ENCODE measurements around the gene CCL16. TPM values are rescaled to one million over a fixed set of nuclear protein-coding genes. Genes with fewer than 3 reads are reported as not detected.
A peak's percentile ranks its signal among the peaks of the same experiment; 100 is the strongest.

Gene CCL16
- polyA plus RNA-seq, 1 donor, result 0.19 TPM

- H3K27me3 ChIP-seq (ENCODE audit: control insufficient read depth, insufficient read depth, low read length), result no peaks in the 10 kb centered on the region
- peak overlapping the region; percentile 75 for H3K27ac ChIP-seq (ENCODE audit: low read length)
- peaks cover 51% of the 10 kb centered on the region for H3K4me1 ChIP-seq (ENCODE audit: control insufficient read depth, insufficient read depth, low read length)
- H3K36me3 ChIP-seq (ENCODE audit: control insufficient read depth, insufficient read depth, low read length), result no peaks in the 10 kb centered on the region
- no peak overlapping the region for H3K4me3 ChIP-seq (ENCODE audit: low read length)
- WGBS (ENCODE audit: insufficient coverage, low lambda C conversion rate), result no CpG with 5 or more reads among the region's 1 CpG
- no peaks in the 10 kb centered on the region for H3K9me3 ChIP-seq (ENCODE audit: control insufficient read depth, low read depth, low read length)
- DNase-seq, result no peak
Measured at GRCh38 chr17:35972066-35972465, 9.2 kb downstream of the CCL16 start.

- peak; percentile 84 to 90 for DNase-seq
- Histone ChIP-seq H3K4me3 (ENCODE audit: low read length) (no peak overlapping the region), H3K27me3 (ENCODE audit: control insufficient read depth, insufficient read depth, low read length) (no peaks in the 10 kb centered on the region)
Measured at GRCh38 chr17:35969558-35970380, 11.5 kb downstream of the CCL16 start.

GRCh38 chr17:35968520-35969054 is 12.7 kb downstream of the CCL16 start:
- Histone ChIP-seq H3K36me3 (ENCODE audit: control insufficient read depth, insufficient read depth, low read length) (no peaks in the 10 kb centered on the region), H3K27me3 (ENCODE audit: control insufficient read depth, insufficient read depth, low read length) (no peaks in the 10 kb centered on the region), H3K4me1 (ENCODE audit: control insufficient read depth, insufficient read depth, low read length) (peaks cover 35% of the 10 kb centered on the region), H3K9me3 (ENCODE audit: control insufficient read depth, low read depth, low read length) (no peaks in the 10 kb centered on the region), H3K4me3 (ENCODE audit: low read length) (no peak overlapping the region), H3K27ac (ENCODE audit: low read length) (no peak overlapping the region)
- WGBS (ENCODE audit: insufficient coverage, low lambda C conversion rate), result no CpG with 5 or more reads among the region's 10 CpGs
- no peak for DNase-seq

More at GRCh38 chr17:35969558-35970380, 11.5 kb downstream of the CCL16 start:
- Histone ChIP-seq H3K27ac (ENCODE audit: low read length) (peak overlapping the region; percentile 93), H3K4me1 (ENCODE audit: control insufficient read depth, insufficient read depth, low read length) (peaks cover 46% of the 10 kb centered on the region), H3K9me3 (ENCODE audit: control insufficient read depth, low read depth, low read length) (no peaks in the 10 kb centered on the region), H3K36me3 (ENCODE audit: control insufficient read depth, insufficient read depth, low read length) (no peaks in the 10 kb centered on the region)
- no CpG with 5 or more reads among the region's 8 CpGs for WGBS (ENCODE audit: insufficient coverage, low lambda C conversion rate)

- Histone ChIP-seq H3K36me3 (ENCODE audit: control insufficient read depth, insufficient read depth, low read length) (no peaks in the 10 kb centered on the region), H3K27me3 (ENCODE audit: control insufficient read depth, insufficient read depth, low read length) (no peaks in the 10 kb centered on the region), H3K9me3 (ENCODE audit: control insufficient read depth, low read depth, low read length) (no peaks in the 10 kb centered on the region), H3K4me1 (ENCODE audit: control insufficient read depth, insufficient read depth, low read length) (peaks cover 4% of the 10 kb centered on the region), H3K4me3 (ENCODE audit: low read length) (no peak overlapping the region), H3K27ac (ENCODE audit: low read length) (no peak overlapping the region)
- WGBS (ENCODE audit: insufficient coverage, low lambda C conversion rate), result no CpG with 5 or more reads among the region's 7 CpGs
- no peak for DNase-seq
Measured at GRCh38 chr17:35965272-35965671, 16.0 kb downstream of the CCL16 start.

- H3K27ac ChIP-seq (ENCODE audit: low read length), result no peak overlapping the region
- H3K4me1 ChIP-seq (ENCODE audit: control insufficient read depth, insufficient read depth, low read length), result no peaks in the 10 kb centered on the region
- no peaks in the 10 kb centered on the region for H3K36me3 ChIP-seq (ENCODE audit: control insufficient read depth, insufficient read depth, low read length)
- 100% methylated on average over 1 of the region's 6 CpGs for WGBS (ENCODE audit: insufficient coverage, low lambda C conversion rate)
- H3K27me3 ChIP-seq (ENCODE audit: control insufficient read depth, insufficient read depth, low read length), result no peaks in the 10 kb centered on the region
- no peak for DNase-seq
- H3K9me3 ChIP-seq (ENCODE audit: control insufficient read depth, low read depth, low read length), result no peaks in the 10 kb centered on the region
- no peak overlapping the region for H3K4me3 ChIP-seq (ENCODE audit: low read length)
Measured at GRCh38 chr17:35963663-35964062, 17.6 kb downstream of the CCL16 start.

- H3K4me3 ChIP-seq (ENCODE audit: low read length), result no peak overlapping the region
- H3K9me3 ChIP-seq (ENCODE audit: control insufficient read depth, low read depth, low read length), result no peaks in the 10 kb centered on the region
- no peaks in the 10 kb centered on the region for H3K36me3 ChIP-seq (ENCODE audit: control insufficient read depth, insufficient read depth, low read length)
- no peaks in the 10 kb centered on the region for H3K4me1 ChIP-seq (ENCODE audit: control insufficient read depth, insufficient read depth, low read length)
- no peak overlapping the region for H3K27ac ChIP-seq (ENCODE audit: low read length)
- no peaks in the 10 kb centered on the region for H3K27me3 ChIP-seq (ENCODE audit: control insufficient read depth, insufficient read depth, low read length)
- DNase-seq, result no peak
- no CpG with 5 or more reads among the region's 7 CpGs for WGBS (ENCODE audit: insufficient coverage, low lambda C conversion rate)
Measured at GRCh38 chr17:35953720-35954119, 27.6 kb downstream of the CCL16 start.

- H3K36me3 ChIP-seq (ENCODE audit: control insufficient read depth, insufficient read depth, low read length), result no peaks in the 10 kb centered on the region
- H3K27ac ChIP-seq (ENCODE audit: low read length), result no peak overlapping the region
- no peaks in the 10 kb centered on the region for H3K27me3 ChIP-seq (ENCODE audit: control insufficient read depth, insufficient read depth, low read length)
- DNase-seq, result no peak
- H3K9me3 ChIP-seq (ENCODE audit: control insufficient read depth, low read depth, low read length), result no peaks in the 10 kb centered on the region
- WGBS (ENCODE audit: insufficient coverage, low lambda C conversion rate), result no CpG with 5 or more reads among the region's 3 CpGs
- no peak overlapping the region for H3K4me3 ChIP-seq (ENCODE audit: low read length)
- H3K4me1 ChIP-seq (ENCODE audit: control insufficient read depth, insufficient read depth, low read length), result peaks cover 2% of the 10 kb centered on the region
Measured at GRCh38 chr17:35949401-35949800, 31.9 kb downstream of the CCL16 start.

GRCh38 chr17:35948092-35948491 is 33.2 kb downstream of the CCL16 start:
- no peaks in the 10 kb centered on the region for H3K36me3 ChIP-seq (ENCODE audit: control insufficient read depth, insufficient read depth, low read length)
- H3K27ac ChIP-seq (ENCODE audit: low read length), result no peak overlapping the region
- no peak for DNase-seq
- WGBS (ENCODE audit: insufficient coverage, low lambda C conversion rate), result 88% methylated on average over 4 of the region's 7 CpGs
- no peaks in the 10 kb centered on the region for H3K27me3 ChIP-seq (ENCODE audit: control insufficient read depth, insufficient read depth, low read length)
- no peak overlapping the region for H3K4me3 ChIP-seq (ENCODE audit: low read length)
- no peaks in the 10 kb centered on the region for H3K9me3 ChIP-seq (ENCODE audit: control insufficient read depth, low read depth, low read length)
- peaks cover 9% of the 10 kb centered on the region for H3K4me1 ChIP-seq (ENCODE audit: control insufficient read depth, insufficient read depth, low read length)

GRCh38 chr17:35947156-35947585 is 34.1 kb downstream of the CCL16 start:
- H3K9me3 ChIP-seq (ENCODE audit: control insufficient read depth, low read depth, low read length), result no peaks in the 10 kb centered on the region
- peak; percentile 25 to 43 for DNase-seq
- H3K27ac ChIP-seq (ENCODE audit: low read length), result no peak overlapping the region
- no peaks in the 10 kb centered on the region for H3K27me3 ChIP-seq (ENCODE audit: control insufficient read depth, insufficient read depth, low read length)
- H3K4me3 ChIP-seq (ENCODE audit: low read length), result peak overlapping the region; percentile 9
- peaks cover 15% of the 10 kb centered on the region for H3K4me1 ChIP-seq (ENCODE audit: control insufficient read depth, insufficient read depth, low read length)
- no peaks in the 10 kb centered on the region for H3K36me3 ChIP-seq (ENCODE audit: control insufficient read depth, insufficient read depth, low read length)
- 0% methylated on average over 4 of the region's 12 CpGs for WGBS (ENCODE audit: insufficient coverage, low lambda C conversion rate)

GRCh38 chr17:35944151-35944550 is 37.1 kb downstream of the CCL16 start:
- no peaks in the 10 kb centered on the region for H3K36me3 ChIP-seq (ENCODE audit: control insufficient read depth, insufficient read depth, low read length)
- no peak overlapping the region for H3K27ac ChIP-seq (ENCODE audit: low read length)
- DNase-seq, result no peak
- no CpG with 5 or more reads among the region's 4 CpGs for WGBS (ENCODE audit: insufficient coverage, low lambda C conversion rate)
- H3K4me3 ChIP-seq (ENCODE audit: low read length), result no peak overlapping the region
- H3K9me3 ChIP-seq (ENCODE audit: control insufficient read depth, low read depth, low read length), result no peaks in the 10 kb centered on the region
- peaks cover 21% of the 10 kb centered on the region for H3K4me1 ChIP-seq (ENCODE audit: control insufficient read depth, insufficient read depth, low read length)
- H3K27me3 ChIP-seq (ENCODE audit: control insufficient read depth, insufficient read depth, low read length), result no peaks in the 10 kb centered on the region
